GM12878 (cell line): ENCODE data around the gene RTP3.

ENCODE experiments used
- ATF7 ChIP-seq: fragments of 450-650 bp; IDR thresholded peaks from 2 replicates; pipeline ENCODE4 v1.6.1; 2016; ENCODE audit warnings: low read depth, mild to moderate bottlenecking
- BRCA1 ChIP-seq: IDR thresholded peaks from 2 replicates; pipeline ENCODE4 v1.6.1; 2011; ENCODE audit warnings: low read depth, low read length, improper control_type of control experiment
- CTCF ChIP-seq, 3 experiments: IDR thresholded peaks in 2 of 3; conservative IDR thresholded peaks in 1 of 3; 2 replicates each; pipeline ENCODE4 v1.5.1; 2011; ENCODE audit warnings: low read depth in 3 of 3, low read length in 3 of 3, mild to moderate bottlenecking in 3 of 3, control low read depth in 2 of 3, moderate library complexity in 2 of 3, inconsistent platforms in 1 of 3, mixed read lengths in 1 of 3; ENCODE audit not compliant: control insufficient read depth in 2 of 3, insufficient read depth in 1 of 3; ENCODE audit errors: extremely low read depth in 1 of 3
- FOXM1 ChIP-seq: IDR thresholded peaks from 2 replicates; pipeline ENCODE4 v1.6.1; 2012; ENCODE audit warnings: low read depth, mild to moderate bottlenecking, inconsistent platforms, low read length, moderate library complexity
- RFX5 ChIP-seq: IDR thresholded peaks from 2 replicates; pipeline ENCODE4 v1.6.1; 2011; ENCODE audit warnings: low read depth, low read length, improper control_type of control experiment

- TF ChIP-seq RFX5 (no peak), CTCF (IDR thresholded peaks at IDR 0.05 in 2 of 3, conservative IDR thresholded peaks at IDR 0.05 in 1 of 3; ENCODE audit: control insufficient read depth in 2 of 3, extremely low read depth in 1 of 3, insufficient read depth in 1 of 3, low read depth in 3 of 3, low read length in 3 of 3) (no peak), ATF7 (no peak), FOXM1 (no peak), BRCA1 (no peak)
Observed at GRCh38 chr3:46463868-46464241, 33.9 kb upstream of the RTP3 start.
